ENCODE data around the gene TMEM120A. TPM values are rescaled to one million over a fixed set of nuclear protein-coding genes. Genes with fewer than 3 reads are reported as not detected.

TMEM120A gene
- total RNA-seq, 1 experiment from 2014 or later: 17.9 TPM

DNA sequence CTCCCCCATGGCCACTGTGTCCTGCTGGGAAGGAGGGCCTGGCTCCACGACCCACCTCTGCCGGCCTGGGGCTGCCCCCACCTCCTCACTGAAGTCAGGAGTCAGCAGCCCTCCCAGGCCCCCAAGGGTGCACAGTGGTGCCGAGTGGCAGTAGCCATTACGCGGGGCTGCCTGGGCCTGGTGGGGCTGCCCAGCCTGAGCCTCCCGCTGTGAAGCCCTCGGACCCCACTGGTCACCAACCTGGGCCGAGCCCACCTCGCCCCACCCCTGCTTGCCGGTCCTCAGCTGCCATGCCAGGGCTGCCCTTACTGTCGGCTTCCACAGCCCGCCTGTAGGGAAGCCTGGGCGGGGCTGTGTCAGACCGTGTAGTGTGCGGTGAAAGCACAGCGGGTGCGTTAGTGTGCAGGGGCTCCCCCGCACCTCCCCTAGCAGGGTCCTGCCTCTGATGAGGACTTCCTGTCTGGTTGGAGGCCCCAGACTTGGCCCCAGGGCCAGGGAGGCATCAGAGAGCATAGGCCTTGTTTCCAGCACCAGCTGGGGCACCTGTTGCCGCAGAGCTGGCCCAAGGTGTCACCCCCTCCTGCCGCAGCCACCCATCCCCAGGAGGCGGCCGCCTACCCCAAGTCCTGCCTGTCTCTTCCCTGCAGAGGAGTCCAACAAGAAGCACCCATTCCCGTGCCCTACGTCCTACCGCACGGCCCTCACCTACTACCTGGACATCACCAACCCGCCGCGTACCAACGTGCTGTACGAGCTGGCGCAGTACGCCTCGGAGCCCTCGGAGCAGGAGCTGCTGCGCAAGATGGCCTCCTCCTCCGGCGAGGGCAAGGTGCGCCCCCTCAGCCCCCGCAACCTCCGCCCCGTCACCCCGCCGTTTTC is 10.0 kb downstream of the TMEM120A start:
- H3K36me3 ChIP-seq (ENCODE audit: low read depth, low read length): no peaks in the 10 kb centered on the region
- H3K79me2 ChIP-seq (ENCODE audit: low read length): no peaks in the 10 kb centered on the region
- POLR2A ChIA-PET (ENCODE audit: unreplicated experiment): no interaction called here
- H4K20me1 ChIP-seq (ENCODE audit: low read length): no peaks in the 10 kb centered on the region
- no peaks in the 10 kb centered on the region for H3K4me1 ChIP-seq (ENCODE audit: insufficient read depth, low read length)
- H3K9me2 ChIP-seq (replicated peaks; ENCODE audit: low read length): no peaks in the 10 kb centered on the region
- H2AFZ ChIP-seq (ENCODE audit: low read length): no peak overlapping the region
- DNase-seq: no peak
- H3K9ac ChIP-seq (ENCODE audit: low read length): no peak overlapping the region
- intact Hi-C loops (cut with micrococcal nuclease): no loop called here
- no peak for TF ChIP-seq EZH2 (IDR thresholded peaks at IDR 0.05; ENCODE audit: low read length, unreplicated experiment)
- TF ChIP-seq, protein P1, sequence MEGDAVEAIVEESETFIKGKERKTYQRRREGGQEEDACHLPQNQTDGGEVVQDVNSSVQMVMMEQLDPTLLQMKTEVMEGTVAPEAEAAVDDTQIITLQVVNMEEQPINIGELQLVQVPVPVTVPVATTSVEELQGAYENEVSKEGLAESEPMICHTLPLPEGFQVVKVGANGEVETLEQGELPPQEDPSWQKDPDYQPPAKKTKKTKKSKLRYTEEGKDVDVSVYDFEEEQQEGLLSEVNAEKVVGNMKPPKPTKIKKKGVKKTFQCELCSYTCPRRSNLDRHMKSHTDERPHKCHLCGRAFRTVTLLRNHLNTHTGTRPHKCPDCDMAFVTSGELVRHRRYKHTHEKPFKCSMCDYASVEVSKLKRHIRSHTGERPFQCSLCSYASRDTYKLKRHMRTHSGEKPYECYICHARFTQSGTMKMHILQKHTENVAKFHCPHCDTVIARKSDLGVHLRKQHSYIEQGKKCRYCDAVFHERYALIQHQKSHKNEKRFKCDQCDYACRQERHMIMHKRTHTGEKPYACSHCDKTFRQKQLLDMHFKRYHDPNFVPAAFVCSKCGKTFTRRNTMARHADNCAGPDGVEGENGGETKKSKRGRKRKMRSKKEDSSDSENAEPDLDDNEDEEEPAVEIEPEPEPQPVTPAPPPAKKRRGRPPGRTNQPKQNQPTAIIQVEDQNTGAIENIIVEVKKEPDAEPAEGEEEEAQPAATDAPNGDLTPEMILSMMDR (conservative IDR thresholded peaks at IDR 0.05; ENCODE audit: low read depth, low read length): no peak
- TF ChIP-seq EZH2phosphoT487 (IDR thresholded peaks at IDR 0.05; ENCODE audit: borderline replicate concordance, low read length): no peak
- H3F3A ChIP-seq (ENCODE audit: low read length, unreplicated experiment): no peaks in the 10 kb centered on the region
- CTCF ChIA-PET: no interaction called here
- no peak overlapping the region for H3K4me2 ChIP-seq (ENCODE audit: low read length)
- H3K27me3 ChIP-seq (ENCODE audit: low read length): no peaks in the 10 kb centered on the region
- BruUV-seq (replicated peaks): no TSS peak
- ATAC-seq: no peak
- no peak overlapping the region for H3K27ac ChIP-seq (ENCODE audit: low read length)
- H3K4me3 ChIP-seq (ENCODE audit: low read length): no peak overlapping the region
- H3K9me3 ChIP-seq (ENCODE audit: low read length): no peaks in the 10 kb centered on the region

DNA sequence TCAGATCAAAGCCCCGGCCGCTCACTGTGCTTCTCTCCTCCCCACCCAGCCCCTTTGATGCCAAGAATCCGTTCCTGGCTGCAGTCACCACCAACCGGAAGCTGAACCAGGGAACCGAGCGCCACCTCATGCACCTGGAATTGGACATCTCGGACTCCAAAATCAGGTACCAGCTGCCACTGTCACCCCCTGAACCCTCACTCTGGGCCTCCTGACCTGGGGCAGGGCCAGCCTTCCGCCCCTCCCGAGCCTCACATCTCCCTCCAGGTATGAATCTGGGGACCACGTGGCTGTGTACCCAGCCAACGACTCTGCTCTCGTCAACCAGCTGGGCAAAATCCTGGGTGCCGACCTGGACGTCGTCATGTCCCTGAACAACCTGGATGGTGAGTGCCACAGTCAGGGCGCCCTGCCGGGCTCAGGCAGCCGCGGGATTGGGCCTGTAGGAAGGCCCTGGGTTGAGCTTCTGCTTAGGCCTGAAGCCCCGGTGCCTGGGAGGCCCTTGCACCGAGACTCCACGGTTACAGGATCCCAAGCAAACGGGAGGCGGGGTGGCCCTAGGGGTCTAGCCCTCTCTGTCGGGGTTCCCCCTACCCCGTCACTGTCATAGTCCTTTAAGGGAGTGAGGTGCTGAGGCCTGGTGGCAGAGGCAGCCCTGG is 10.8 kb downstream of the TMEM120A start:
- no TSS peak for BruUV-seq (replicated peaks)
- Histone ChIP-seq H3K9me2 (replicated peaks; ENCODE audit: low read length) (no peaks in the 10 kb centered on the region), H3F3A (ENCODE audit: low read length, unreplicated experiment) (no peaks in the 10 kb centered on the region), H3K4me1 (ENCODE audit: insufficient read depth, low read length) (no peaks in the 10 kb centered on the region), H3K9ac (ENCODE audit: low read length) (no peak overlapping the region), H3K4me2 (ENCODE audit: low read length) (no peak overlapping the region), H4K20me1 (ENCODE audit: low read length) (no peaks in the 10 kb centered on the region), H3K9me3 (ENCODE audit: low read length) (no peaks in the 10 kb centered on the region), H2AFZ (ENCODE audit: low read length) (no peak overlapping the region), H3K36me3 (ENCODE audit: low read depth, low read length) (no peaks in the 10 kb centered on the region), H3K79me2 (ENCODE audit: low read length) (no peaks in the 10 kb centered on the region), H3K4me3 (ENCODE audit: low read length) (no peak overlapping the region), H3K27me3 (ENCODE audit: low read length) (no peaks in the 10 kb centered on the region), H3K27ac (ENCODE audit: low read length) (no peak overlapping the region)
- ChIA-PET CTCF (no interaction called here), POLR2A (ENCODE audit: unreplicated experiment) (no interaction called here)
- ATAC-seq (no peak), DNase-seq (no peak)
- intact Hi-C loops (cut with micrococcal nuclease): no loop called here
- no peak for TF ChIP-seq EZH2phosphoT487 (IDR thresholded peaks at IDR 0.05; ENCODE audit: borderline replicate concordance, low read length)

DNA sequence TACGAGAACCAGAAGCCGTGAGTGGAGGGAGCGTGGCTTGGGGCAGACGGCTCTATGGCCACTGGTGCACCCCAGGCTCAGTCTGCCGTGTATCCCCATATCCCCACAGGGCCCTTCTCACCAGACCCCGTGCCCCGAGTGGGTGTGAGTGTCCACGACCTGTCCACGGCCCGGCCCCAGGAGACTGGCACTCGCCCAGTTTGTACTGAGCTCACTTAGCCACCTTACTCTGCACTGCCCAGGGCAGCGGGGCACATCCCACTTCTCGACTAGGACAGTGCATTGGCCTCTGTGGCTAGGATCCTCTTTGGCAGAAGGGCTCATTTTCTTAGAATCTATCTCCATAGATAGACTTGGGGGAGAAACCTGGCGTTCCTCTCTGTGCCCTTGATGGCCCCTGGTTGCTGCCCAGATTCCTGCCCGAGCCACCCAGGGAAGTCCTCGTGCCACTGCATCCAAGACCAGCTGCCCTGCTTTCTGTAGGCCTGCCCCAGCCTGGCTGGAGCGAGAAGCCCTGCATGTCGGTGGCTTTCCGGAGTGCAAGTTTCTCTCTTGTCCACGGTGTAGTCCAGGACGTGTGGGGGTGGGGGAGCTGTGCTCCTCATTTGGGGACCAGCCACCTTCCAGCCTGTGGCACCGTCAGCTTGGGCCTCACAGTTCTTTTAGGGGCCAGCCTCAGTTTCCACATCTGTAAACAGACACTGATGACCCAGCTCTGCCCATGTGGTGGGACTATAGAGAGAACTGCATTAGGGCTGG is 11.9 kb downstream of the TMEM120A start:
- H3K4me3 ChIP-seq (ENCODE audit: low read length): no peak overlapping the region
- H3K27me3 ChIP-seq (ENCODE audit: low read length): no peaks in the 10 kb centered on the region
- TF ChIP-seq EZH2phosphoT487 (IDR thresholded peaks at IDR 0.05; ENCODE audit: borderline replicate concordance, low read length) (no peak), EZH2 (IDR thresholded peaks at IDR 0.05; ENCODE audit: low read length, unreplicated experiment) (no peak)
- TF ChIP-seq, protein P1 (conservative IDR thresholded peaks at IDR 0.05; ENCODE audit: low read depth, low read length): no peak
- H3K9me2 ChIP-seq (replicated peaks; ENCODE audit: low read length): no peaks in the 10 kb centered on the region
- H4K20me1 ChIP-seq (ENCODE audit: low read length): no peaks in the 10 kb centered on the region
- BruUV-seq (replicated peaks): no TSS peak
- H3F3A ChIP-seq (ENCODE audit: low read length, unreplicated experiment): no peaks in the 10 kb centered on the region
- intact Hi-C loops (cut with micrococcal nuclease): no loop called here
- no peak overlapping the region for H3K27ac ChIP-seq (ENCODE audit: low read length)
- no peaks in the 10 kb centered on the region for H3K9me3 ChIP-seq (ENCODE audit: low read length)
- no peak overlapping the region for H3K9ac ChIP-seq (ENCODE audit: low read length)
- ChIA-PET POLR2A (ENCODE audit: unreplicated experiment) (no interaction called here), CTCF (no interaction called here)
- H3K4me1 ChIP-seq (ENCODE audit: insufficient read depth, low read length): no peaks in the 10 kb centered on the region
- no peaks in the 10 kb centered on the region for H3K36me3 ChIP-seq (ENCODE audit: low read depth, low read length)
- no peak overlapping the region for H2AFZ ChIP-seq (ENCODE audit: low read length)
- H3K4me2 ChIP-seq (ENCODE audit: low read length): no peak overlapping the region
- no peak for ATAC-seq
- no peaks in the 10 kb centered on the region for H3K79me2 ChIP-seq (ENCODE audit: low read length)
- no peak for DNase-seq

Data from PC-3 (cell line).